GM23338 (cell line): Measurements from ENCODE around the gene AK6.

Experiments used
- CREB1 ChIP-seq: fragments of 250-450 bp; sonication (Bioruptor Pico); IDR thresholded peaks from 2 replicates; pipeline ENCODE4 v1.5.0; 2020; ENCODE audit warnings: low read depth, mild to moderate bottlenecking, moderate library complexity
- CTCF ChIP-seq, 2 experiments: fragments of 200-600 bp in 1 of 2; sonication (generic) in 1 of 2; conservative IDR thresholded peaks; 2 replicates each; pipeline versions ENCODE4 v1.5.1 to v1.6.1; 2016 to 2017; ENCODE audit warnings: antibody characterized with exemption in 2 of 2, low read depth in 2 of 2, mild to moderate bottlenecking in 2 of 2, moderate library complexity in 1 of 2
- ETS1 ChIP-seq: IDR thresholded peaks from 2 replicates; pipeline ENCODE4 v1.6.1; 2016; ENCODE audit warnings: antibody characterized with exemption
- EZH2 ChIP-seq: fragments of 200-600 bp; sonication (generic); IDR thresholded peaks from one replicate; pipeline ENCODE4 v1.8.0; 2017; ENCODE audit warnings: antibody characterized with exemption, mild to moderate bottlenecking, low read depth; ENCODE audit not compliant: unreplicated experiment
- EZH2phosphoT487 ChIP-seq: fragments of 200-600 bp; sonication (generic); IDR thresholded peaks from one replicate; pipeline ENCODE4 v1.8.1; 2018; ENCODE audit warnings: antibody characterized with exemption; ENCODE audit not compliant: unreplicated experiment
- JUNB ChIP-seq: IDR thresholded peaks from one replicate; pipeline ENCODE4 v1.6.1; 2016; ENCODE audit warnings: antibody characterized with exemption; ENCODE audit not compliant: unreplicated experiment
- NANOG ChIP-seq: IDR thresholded peaks from 2 replicates; pipeline ENCODE4 v1.6.1; 2016; ENCODE audit warnings: antibody characterized with exemption, borderline replicate concordance
- POLR2AphosphoS5 ChIP-seq: IDR thresholded peaks from 2 replicates; pipeline ENCODE4 v1.6.1; 2016; ENCODE audit warnings: antibody characterized with exemption, low read depth
- REST ChIP-seq: IDR thresholded peaks from one replicate; pipeline ENCODE4 v1.6.1; 2018; ENCODE audit warnings: antibody characterized with exemption; ENCODE audit not compliant: unreplicated experiment
- STAT1 ChIP-seq: IDR thresholded peaks from one replicate; pipeline ENCODE4 v1.6.1; 2016; ENCODE audit warnings: antibody characterized with exemption; ENCODE audit not compliant: unreplicated experiment
- ZNF114 ChIP-seq: fragments of 250-450 bp; sonication (Bioruptor Pico); IDR thresholded peaks from 2 replicates; pipeline ENCODE4 v1.5.0; 2020; ENCODE audit warnings: mild to moderate bottlenecking, moderate library complexity
- ZNF331 ChIP-seq: fragments of 250-450 bp; sonication (Bioruptor Pico); IDR thresholded peaks from 2 replicates; pipeline ENCODE4 v1.5.0; 2020; ENCODE audit warnings: low read depth, mild to moderate bottlenecking, moderate library complexity
- ZNF462 ChIP-seq: fragments of 250-450 bp; sonication (Bioruptor Pico); IDR thresholded peaks from 2 replicates; pipeline ENCODE4 v1.5.0; 2020; ENCODE audit warnings: mild to moderate bottlenecking, moderate library complexity

GRCh38 chr5:69404659-69405330 lies 35.5 kb upstream of the AK6 start:
- TF ChIP-seq CTCF (conservative IDR thresholded peaks at IDR 0.05; ENCODE audit: low read depth in 2 of 2), result no peak
- TF ChIP-seq JUNB, result no peak
- TF ChIP-seq EZH2, result no peak
- no peak for TF ChIP-seq CREB1 (CRISPR knock-in tag)
- TF ChIP-seq REST, result no peak
- no peak for TF ChIP-seq POLR2AphosphoS5
- no peak for TF ChIP-seq EZH2phosphoT487
- TF ChIP-seq ETS1, result no peak
- no peak for TF ChIP-seq ZNF331 (CRISPR knock-in tag)
- no peak for TF ChIP-seq STAT1
- no peak for TF ChIP-seq ZNF114 (CRISPR knock-in tag)
- no peak for TF ChIP-seq NANOG
- no peak for TF ChIP-seq ZNF462 (CRISPR knock-in tag)
